ENCODE measurements around the gene FOXQ1. TPM values are rescaled to one million over a fixed set of nuclear protein-coding genes. Genes with fewer than 3 reads are reported as not detected.
"Not testable (repeated sequence)": the region's sequence is repeated elsewhere in the genome, so short reads cannot be mapped to it uniquely, and the experiment has no call there.

The FOXQ1 gene
- total RNA-seq, 1 donor from 2014 or later, result not detected

- not testable (repeated sequence) for DNase-seq (ENCODE audit: low read depth)
These were observed 43.2 kb downstream of the FOXQ1 start for GRCh38 chr6:1355068-1355467.

- not testable (repeated sequence) for DNase-seq (ENCODE audit: low read depth)
These were observed 49.8 kb downstream of the FOXQ1 start for GRCh38 chr6:1361717-1362116.

- DNase-seq (ENCODE audit: low read depth), result no peak
These were observed 50.7 kb downstream of the FOXQ1 start for GRCh38 chr6:1362643-1363042.

GRCh38 chr6:1363298-1363697, 51.4 kb downstream of the FOXQ1 start:
- DNase-seq (ENCODE audit: low read depth), result no peak

GRCh38 chr6:1363729-1364572, 52.1 kb downstream of the FOXQ1 start:
- no peak for DNase-seq (ENCODE audit: low read depth)

Other genes starting within 250 kb of the FOXQ1 start
- not detected in 2 replicates for gene FOXF2, start 77.5 kb downstream of the FOXQ1 start, total RNA-seq